HG03045 (cell line): ENCODE results near the gene NMNAT2.
"Not testable (repeated sequence)": the region's sequence is repeated elsewhere in the genome, so short reads cannot be mapped to it uniquely, and the experiment has no call there.

Source experiments
- ATAC-seq: cut with Tn5 transposase; IDR thresholded peaks from one replicate; pipeline ENCODE4 v1.9.1; 2021; ENCODE audit warnings: mild to moderate bottlenecking, moderate library complexity; ENCODE audit not compliant: unreplicated experiment

The NMNAT2 gene

GRCh38 chr1:183417772-183418491 lies at the start of gene NMNAT2:
Gene NMNAT2 (minus strand): TSS chr1:183418380. CDS start chr1:183418267, 113 bp downstream.
- no peak for ATAC-seq

GRCh38 chr1:183467687-183468086 lies 49.5 kb upstream of the NMNAT2 start:
- no peak for ATAC-seq

DNA sequence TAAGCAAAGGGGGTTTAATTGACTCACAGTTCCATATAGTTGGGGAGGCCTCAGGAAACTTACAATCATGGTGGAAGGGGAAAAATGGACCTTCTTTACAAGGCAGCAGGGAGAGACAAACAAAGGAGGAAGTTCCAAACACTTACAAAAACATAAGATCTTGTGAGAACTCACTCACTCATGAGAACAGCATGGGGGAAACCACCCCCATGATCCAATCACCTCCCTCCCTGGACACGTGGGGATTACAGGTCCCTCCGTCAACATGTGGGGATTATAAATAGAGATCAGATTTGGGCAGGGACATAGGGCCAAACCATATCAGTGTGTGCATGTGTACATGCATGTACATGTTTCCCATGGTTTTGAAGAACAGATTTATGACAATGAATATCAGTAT lies 48.6 kb upstream of the NMNAT2 start:
- no peak for ATAC-seq

GRCh38 chr1:183463566-183463965 lies 45.4 kb upstream of the NMNAT2 start:
- no peak for ATAC-seq

DNA sequence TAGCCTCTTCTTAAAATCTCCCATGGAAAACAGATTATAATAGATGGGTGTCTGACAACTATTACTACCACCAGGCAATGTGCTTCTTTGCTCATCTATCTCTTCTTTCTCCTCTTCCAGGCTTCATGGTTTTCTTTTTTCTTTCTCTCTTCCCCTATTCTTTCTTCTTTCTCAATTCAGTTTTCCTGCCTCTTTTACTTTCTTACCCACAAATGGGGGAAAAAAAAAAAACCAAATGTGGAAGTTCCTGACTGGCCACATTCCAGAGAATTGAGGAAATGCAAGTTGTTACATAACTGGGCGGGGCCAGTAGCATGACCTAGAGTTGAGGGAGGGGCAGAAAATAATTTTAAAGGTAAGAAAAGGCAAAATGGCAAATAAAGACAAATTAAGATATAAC lies 43.2 kb upstream of the NMNAT2 start:
- ATAC-seq: no peak

DNA sequence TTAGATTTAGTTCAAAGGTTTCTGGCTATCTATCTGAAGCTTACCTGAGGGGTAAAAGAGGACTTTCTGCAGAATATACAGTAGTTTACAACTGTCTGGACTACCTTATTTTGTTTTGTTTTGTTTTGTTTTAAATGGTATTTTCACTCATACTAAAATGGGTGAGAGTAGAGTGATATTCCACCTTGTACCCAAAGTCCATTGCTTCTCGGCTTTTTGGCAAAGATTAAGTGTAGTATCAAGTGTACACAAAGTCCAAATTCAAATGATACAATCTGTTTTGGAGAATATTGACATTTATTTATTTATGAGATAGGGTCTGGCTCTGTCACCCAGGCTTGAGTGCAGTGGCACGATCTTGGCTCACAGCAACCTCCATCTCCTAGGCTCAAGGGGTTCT lies 42.4 kb upstream of the NMNAT2 start:
- no peak for ATAC-seq

- ATAC-seq: no peak
Observed at GRCh38 chr1:183457449-183457848, 39.3 kb upstream of the NMNAT2 start.

- no peak for ATAC-seq
Observed at GRCh38 chr1:183456826-183457225, 38.6 kb upstream of the NMNAT2 start.

- no peak for ATAC-seq
Observed at GRCh38 chr1:183454377-183454776, 36.2 kb upstream of the NMNAT2 start.

GRCh38 chr1:183450093-183450492 lies 31.9 kb upstream of the NMNAT2 start:
- ATAC-seq: no peak

- ATAC-seq: no peak
Observed at GRCh38 chr1:183449223-183449770, 31.1 kb upstream of the NMNAT2 start.

DNA sequence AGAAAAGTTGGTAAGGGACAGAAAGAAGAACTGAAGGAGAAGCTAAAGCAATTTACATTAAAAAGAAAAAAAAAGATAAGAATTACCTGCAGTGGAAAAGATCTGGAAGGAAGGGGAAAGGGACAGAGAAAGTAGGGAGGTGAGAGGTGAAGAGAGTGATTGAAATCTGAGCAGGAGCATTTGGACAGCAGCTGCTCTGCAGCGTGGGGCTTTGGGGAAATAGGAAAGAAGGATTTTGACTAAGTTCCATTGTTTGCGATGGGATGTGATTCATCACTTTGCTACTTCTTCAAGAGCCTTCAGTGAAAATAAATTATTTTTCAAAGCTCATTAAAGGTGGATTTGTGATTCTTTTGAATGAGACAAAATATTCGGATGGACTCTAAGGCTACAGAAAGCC lies 26.1 kb upstream of the NMNAT2 start:
- ATAC-seq: no peak

- no peak for ATAC-seq
Observed at GRCh38 chr1:183443466-183443865, 25.3 kb upstream of the NMNAT2 start.

DNA sequence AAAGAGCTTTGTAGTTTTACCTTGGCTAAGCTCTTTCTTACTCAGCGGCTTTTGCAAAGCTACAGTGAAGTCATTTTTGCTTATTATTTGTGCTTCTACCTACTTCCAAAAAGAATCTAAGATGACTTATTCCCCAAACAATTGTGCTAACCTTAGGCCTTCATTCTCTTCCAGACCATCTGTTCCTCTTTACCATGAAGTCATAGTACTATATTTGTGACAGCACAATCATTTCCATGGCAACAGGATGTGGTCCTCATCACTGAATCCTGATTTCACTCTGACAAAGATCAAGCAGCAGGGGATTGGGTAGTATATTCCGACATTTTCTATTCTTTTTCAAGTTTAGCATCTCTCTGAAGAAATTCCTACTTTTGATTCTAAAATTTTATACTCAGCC lies 24.8 kb upstream of the NMNAT2 start:
- ATAC-seq: no peak

DNA sequence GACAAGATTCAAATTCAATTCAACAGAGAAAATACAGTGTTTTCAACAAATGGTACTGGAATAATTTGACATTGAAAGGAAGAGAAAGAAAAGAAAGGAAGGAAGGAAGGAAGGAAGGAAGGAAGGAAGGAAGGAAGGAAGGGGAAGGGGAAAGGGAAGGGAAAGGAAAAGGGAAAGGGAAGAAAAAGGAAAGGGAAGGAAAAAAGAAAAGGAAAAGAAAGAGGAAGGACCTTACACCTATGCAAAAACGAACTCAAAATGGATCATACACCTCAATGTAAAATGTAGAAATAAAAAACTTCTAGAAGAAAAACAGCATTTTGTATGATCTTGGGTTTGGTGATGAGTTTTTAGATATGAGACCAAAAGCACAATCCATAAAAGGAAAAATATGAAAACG lies 19.9 kb upstream of the NMNAT2 start:
- no peak for ATAC-seq

DNA sequence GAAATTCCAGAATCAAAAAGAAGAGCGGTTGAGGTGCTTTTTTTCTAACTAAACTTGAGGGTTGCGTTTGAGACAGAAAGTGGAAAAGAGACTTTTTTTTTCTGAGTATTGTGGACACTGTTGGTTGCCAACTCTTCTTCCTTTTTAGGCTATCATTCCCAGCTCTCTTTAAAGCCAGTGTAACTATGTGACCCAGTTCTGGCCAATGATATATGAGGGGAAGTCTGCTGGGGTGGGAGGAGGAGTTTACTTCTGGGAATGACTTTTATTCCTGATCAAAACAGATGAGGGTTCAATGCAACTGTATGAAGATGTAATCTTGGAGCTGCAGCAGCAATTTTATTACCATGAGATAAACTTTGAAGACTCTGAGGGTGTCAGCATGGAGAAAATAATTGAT lies 17.3 kb upstream of the NMNAT2 start:
- ATAC-seq: no peak

- ATAC-seq: no peak
Observed at GRCh38 chr1:183433703-183434102, 15.5 kb upstream of the NMNAT2 start.

GRCh38 chr1:183432548-183432875 lies 14.3 kb upstream of the NMNAT2 start:
- no peak for ATAC-seq

- ATAC-seq: no peak
Observed at GRCh38 chr1:183431840-183432547, 13.8 kb upstream of the NMNAT2 start.

GRCh38 chr1:183427591-183427990 lies 9.4 kb upstream of the NMNAT2 start:
- not testable (repeated sequence) for ATAC-seq

GRCh38 chr1:183424691-183425090 lies 6.5 kb upstream of the NMNAT2 start:
- no peak for ATAC-seq

- ATAC-seq: no peak
Observed at GRCh38 chr1:183423541-183423940, 5.4 kb upstream of the NMNAT2 start.
